NCI-H128 (cell line): ENCODE results near the gene LEP.
A peak's percentile ranks its signal among the peaks of the same experiment; 100 is the strongest.

Experiments used
- DNase-seq: peaks from one replicate; lab custom pipeline; 2025; ENCODE audit not compliant: unreplicated experiment; lab: John Stamatoyannopoulos, UW

Gene LEP

GRCh38 chr7:128240696-128241386, at the start of gene LEP:
LEP (plus strand) TSS chr7:128241278; CDS start chr7:128252019, 10,741 bp downstream.
- no peak for DNase-seq

GRCh38 chr7:128192497-128193142, 48.5 kb upstream of the LEP start:
- no peak for DNase-seq

- no peak for DNase-seq
These were observed 46.4 kb upstream of the LEP start for GRCh38 chr7:128194533-128195282.

- DNase-seq, result no peak
These were observed 43.5 kb upstream of the LEP start for GRCh38 chr7:128197589-128197988.

DNA sequence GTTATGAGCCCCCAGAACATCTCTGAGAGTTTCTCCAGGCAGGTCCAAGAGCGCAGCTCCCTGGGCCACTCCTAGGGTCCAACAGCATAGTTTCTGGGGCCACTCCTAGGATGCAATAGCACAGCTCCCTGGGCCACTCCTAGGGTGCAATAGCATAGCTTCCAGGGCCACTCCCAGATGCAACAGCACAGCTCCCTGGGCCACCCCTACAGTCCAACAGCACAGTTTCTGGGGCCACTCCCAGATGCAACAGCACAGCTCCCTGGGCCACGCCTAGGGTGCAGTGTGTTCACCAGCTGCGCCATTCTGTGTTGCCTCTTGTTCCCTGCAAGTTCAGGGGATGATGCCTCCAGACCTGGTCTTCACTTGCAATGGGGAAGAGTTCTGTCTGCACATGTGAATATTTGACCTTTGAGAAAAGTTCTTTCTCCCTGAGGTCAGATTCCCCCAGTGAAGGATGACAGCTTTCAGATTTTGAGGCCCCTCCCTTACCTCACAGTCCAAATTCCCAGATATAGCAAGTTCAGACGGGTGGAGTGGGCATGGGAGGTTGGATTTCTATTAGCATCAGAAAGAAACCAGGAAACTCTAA, 43.0 kb upstream of the LEP start:
- DNase-seq, result no peak

DNA sequence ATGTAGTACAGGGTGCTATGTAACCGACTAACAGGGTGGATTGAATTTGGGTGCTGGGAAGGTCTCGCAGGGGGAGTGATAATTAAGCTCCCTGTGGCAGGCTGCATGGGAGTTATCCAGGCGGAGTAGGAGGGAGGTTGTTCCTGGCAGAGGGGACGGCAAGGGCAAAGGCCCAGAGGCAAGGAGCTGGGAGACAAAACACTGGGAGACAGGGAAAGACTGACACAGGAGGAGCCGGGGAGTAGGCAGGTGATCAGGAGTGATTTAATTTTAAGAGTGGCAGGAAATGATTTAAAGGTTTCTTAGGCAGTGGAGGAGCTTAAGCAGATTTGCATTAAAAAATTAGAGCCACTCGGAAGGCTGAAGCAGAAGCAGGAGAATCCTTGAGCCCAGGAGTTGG, 40.7 kb upstream of the LEP start:
- DNase-seq, result no peak

GRCh38 chr7:128201067-128201689, 39.9 kb upstream of the LEP start:
- no peak for DNase-seq

GRCh38 chr7:128201690-128202085, 39.4 kb upstream of the LEP start:
- no peak for DNase-seq

DNA sequence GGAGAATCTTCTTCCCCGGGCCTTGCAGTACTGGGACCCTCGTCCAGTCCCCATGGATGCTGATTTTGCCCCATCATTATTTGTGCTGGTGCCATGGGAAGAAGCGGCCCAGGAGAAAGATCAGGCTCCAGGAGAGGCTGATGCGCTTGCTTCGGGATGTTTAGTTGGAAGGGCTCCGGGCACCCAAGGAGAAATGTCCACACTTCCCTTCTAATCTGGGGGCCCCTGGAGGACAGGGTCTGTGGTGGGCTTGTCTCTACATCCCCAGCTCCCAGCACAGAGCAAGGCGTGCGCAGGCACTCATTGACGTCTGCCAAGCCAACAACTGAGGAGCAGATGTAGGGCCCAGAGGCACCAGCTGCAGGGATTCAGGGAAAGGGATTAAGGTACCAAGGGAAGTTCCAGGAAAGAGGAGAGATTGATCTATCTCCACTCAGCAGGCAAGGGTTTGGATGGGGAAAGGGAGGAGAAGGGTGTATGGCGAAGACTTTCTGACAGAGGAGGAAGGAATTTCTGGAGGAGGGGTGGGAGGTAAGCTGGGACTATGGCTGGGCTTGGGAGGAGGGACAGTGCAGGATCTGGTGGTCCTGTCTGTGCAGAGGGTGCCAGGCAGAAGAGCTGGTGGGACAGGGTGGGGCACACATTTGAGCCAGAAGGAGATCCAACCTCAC, 38.7 kb upstream of the LEP start:
- no peak for DNase-seq

GRCh38 chr7:128203047-128203491, 38.0 kb upstream of the LEP start:
- DNase-seq, result no peak

DNA sequence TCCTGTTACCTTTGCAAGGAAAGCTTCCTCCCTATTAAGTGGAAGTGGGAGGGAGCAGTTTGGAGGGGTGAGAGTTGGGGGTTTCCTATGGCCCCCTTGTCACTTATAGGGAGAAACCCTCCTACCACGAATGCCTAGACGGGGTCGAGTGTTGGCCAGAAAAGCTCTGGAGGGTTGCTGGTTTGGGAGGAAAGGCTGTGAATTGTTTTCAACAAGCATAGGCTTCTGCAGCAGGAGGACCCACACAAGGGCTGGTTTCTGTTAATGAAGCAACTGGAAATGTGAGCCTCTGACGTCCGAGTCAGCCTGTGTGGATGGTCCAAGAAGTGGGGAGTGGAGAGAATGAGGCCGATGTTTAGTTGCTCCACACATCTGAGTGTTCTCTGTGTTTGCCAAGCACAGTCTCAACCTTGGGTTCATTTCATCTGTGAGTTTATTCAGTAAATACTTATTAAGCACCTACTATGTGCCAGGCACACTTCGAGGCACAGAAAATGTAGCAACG, 37.3 kb upstream of the LEP start:
- no peak for DNase-seq

GRCh38 chr7:128204455-128204854, 36.6 kb upstream of the LEP start:
- DNase-seq, result no peak

- no peak for DNase-seq
These were observed 36.0 kb upstream of the LEP start for GRCh38 chr7:128205068-128205467.

- DNase-seq, result no peak
These were observed 34.9 kb upstream of the LEP start for GRCh38 chr7:128206017-128206746.

DNA sequence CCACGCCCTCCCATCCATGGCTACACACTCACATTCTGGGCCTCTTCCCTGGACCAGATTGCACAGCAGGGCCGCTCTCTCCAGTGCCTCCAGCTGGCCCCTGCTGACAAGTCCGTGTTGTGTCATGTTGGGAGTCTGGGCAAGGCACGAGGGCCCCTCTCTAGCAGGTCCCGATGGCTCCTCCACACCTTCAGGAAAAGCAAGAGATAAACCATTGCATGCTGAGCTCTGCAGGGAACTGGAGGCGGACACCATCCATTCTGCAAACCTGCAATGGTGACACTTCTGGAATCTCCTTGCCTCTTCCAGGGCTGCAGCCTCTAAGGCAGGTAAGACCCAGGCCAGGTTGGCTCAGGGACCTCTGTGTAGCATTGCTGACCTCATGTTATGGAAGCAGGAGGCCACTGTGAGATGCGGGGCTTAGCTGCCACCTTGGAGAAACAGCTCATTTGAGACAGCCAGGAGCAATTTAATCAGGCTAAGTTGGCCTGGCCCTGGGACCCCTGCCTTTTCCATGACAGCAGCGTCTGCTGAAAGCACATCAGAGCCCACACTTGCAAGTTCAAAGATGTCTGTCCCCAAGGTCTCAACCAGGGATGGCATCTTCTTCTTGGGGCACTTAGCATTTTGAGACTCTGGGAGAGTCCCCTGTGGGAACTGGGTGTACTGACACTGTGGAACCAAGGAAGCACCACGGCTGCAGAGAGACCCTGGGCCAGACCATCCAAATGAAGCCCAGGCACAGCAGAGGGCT, 34.2 kb upstream of the LEP start:
- no peak for DNase-seq

DNA sequence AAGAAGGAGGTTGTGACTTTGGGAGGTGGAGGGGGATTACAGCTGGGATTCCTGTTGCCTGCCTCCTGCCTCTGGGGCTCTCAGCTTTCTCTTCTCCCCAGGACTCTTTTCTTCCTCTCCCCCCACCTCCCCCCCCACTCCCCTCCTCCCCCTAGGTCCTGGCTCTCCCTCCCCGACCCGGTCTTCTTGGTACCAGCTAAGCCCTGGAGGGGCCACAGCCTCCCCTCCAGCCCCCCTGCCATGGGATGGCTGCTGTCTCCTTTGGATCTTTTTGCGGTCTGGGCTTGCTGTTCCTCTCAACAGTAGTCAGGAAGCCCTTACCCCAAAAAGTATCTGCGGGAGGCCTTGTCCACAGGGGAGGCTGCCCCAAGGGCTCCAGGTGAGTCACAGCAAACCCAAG, 33.5 kb upstream of the LEP start:
- DNase-seq, result no peak

- DNase-seq, result peak; percentile 59
These were observed 31.6 kb upstream of the LEP start for GRCh38 chr7:128209229-128210035.

DNA sequence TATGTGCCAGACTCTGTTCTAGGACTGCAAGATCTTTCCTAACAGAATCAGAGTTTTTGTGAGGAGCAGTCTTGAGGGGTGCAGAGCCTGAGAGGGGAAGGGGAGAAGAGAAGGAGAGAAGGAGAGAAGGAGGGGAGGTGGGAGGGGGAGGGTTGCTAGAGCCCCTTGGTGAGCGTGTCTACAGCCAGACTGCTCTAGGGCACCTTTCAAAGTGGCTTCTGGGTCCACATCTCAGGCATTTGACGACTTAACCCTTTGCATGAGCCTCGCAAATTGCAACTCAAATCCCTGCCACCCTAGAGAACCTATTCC, 31.1 kb upstream of the LEP start:
- no peak for DNase-seq
